ENCODE measurements around the gene SUSD6.

SUSD6 gene

DNA sequence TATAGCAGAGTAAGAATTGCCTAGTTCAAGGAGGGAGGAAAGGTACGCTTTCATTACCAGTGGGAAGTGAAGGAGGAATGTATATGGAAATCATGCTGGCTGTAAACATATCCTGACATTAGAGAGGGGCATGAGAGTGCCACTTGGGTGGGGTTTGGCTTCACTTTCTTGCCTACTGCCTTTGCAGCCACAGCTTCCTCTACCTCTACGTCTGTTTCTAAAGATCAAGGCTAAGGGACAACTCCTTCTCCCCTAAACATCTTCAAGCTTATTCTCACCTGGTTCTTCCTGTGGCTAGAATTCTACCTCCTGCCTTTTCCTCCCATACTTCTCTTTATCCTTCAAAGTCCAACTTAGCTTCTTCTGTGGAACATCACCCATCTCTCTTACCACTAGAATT lies 58.0 kb downstream of the SUSD6 start:
- in situ Hi-C loops (cut with MboI; ENCODE audit: low sequenced_read_pairs): no loop called here

DNA sequence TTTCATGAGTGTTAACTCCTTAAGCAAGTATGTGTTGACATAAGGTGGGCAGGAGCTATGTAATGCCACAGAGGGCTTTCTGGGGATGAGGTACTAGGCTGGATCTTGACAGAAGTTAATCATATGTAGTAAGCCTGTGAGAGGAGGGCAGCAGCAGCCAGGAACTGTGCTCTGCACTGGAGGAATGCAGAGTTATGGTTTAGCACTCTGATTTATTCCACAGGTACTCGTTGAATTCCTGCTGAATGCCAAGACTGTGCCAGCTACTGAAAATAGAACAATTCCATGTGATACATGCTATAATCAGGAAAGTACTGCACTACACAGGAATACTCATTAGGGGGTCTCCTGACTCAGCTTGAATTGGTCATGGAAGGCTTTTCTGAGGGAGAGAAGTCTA lies 58.7 kb downstream of the SUSD6 start:
- in situ Hi-C loops (cut with MboI; ENCODE audit: low sequenced_read_pairs): no loop called here

DNA sequence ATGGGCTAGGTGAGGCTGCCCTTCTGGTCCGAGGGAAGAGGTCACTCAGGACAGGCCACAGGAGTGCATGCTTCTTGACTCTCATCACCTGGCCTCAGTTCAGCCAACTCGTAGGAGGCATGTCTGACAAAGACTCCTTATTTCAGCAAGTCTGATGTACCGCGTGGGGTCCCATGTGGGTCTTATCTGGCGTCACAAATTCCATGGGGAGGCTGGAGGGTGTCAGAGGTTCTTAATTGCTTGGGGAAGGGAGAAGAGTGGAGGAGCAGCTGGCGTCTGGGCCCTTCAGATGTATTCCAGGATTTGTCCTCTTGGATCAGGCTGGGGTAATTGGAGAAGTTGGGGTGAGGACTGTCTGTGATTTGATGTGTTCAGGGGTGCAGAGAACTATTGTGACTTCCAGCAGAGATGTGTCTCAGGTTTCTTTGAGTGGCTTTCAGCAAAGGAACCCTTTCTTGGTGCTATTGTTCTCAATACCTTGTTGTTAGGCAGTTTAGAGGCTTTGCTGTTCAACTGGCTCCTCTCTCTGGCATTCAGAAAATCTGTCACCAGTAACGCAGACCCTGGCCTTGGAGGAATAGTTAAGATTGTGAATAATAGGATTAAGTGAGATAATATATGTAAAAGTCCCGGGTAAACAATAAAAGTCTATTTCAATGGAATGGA lies 60.1 kb downstream of the SUSD6 start:
- in situ Hi-C loops (cut with MboI; ENCODE audit: low sequenced_read_pairs): no loop called here

DNA sequence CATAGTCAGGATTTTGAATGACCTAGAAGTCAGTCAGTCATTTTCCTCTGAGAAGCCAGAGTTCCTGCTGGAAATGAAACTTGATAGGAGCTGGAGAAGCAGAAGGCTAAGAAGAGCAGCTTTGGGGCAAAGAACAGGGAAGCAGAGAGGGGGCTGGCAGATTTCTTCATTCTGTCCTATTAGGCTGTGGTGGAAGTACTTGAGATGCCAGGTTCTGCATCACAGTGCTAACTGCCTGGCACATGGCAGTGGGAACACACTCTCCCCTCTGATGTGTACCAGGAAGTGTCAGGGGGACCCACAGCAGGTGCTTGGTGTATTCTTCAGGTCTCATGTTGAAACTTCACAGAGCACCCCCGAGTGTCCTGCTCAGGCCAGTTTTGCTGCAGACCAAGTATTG lies 61.0 kb downstream of the SUSD6 start:
- in situ Hi-C loops (cut with MboI; ENCODE audit: low sequenced_read_pairs): no loop called here

DNA sequence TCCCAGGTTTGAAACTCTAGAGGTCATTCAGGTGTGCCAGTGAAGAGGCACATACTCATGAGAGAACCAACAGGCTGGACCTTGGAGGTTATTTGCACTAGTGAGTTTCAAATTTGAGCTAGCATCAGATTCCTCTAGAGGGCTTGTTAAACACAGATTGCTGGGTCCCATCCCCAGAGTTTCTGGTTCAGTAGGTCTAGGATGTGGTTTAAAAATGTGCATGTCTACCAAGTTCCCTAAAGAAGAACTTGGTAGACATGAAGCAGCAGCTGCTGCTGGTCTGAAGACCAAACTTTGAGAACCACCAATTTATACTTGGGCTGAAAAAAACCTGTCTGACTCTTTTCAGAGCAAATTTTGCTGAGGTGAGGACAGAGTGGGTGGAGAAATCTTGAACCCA lies 61.7 kb downstream of the SUSD6 start:
- in situ Hi-C loops (cut with MboI; ENCODE audit: low sequenced_read_pairs): no loop called here

DNA sequence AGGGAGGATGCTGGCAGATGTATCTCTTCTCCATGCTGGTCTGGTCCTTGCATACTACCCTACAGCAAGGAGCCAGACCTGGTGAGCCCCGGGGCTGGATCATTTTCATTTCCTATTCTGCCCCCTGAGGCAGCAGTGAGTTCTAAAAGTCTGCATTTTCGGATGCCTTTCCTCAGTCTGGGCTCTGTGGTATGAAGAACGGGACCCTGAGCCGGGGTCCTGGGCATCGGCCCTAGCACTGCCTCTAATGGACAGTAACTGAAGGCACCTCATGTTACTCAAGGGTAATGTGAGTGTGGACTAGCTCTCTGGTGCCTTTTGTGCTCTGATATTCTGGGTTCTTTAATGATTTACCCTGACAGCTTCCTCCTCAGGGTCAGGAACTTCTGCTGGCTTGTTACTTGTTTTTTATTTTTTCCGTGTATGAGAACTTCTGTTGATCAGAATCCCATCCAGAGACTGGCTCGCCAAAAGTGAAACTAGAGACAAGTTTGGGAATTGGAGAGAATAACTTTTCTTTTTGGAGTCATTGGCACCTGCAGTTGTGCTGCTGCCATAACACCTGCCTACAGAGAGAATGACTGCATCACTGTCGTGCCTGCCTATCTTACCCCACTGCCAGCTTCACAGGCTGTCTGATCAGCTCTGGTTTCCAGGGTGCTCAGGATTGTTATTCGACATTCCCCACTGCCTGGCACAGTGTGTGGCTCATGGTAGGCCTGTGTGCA lies 62.3 kb downstream of the SUSD6 start:
- in situ Hi-C loops (cut with MboI; ENCODE audit: low sequenced_read_pairs): no loop called here

DNA sequence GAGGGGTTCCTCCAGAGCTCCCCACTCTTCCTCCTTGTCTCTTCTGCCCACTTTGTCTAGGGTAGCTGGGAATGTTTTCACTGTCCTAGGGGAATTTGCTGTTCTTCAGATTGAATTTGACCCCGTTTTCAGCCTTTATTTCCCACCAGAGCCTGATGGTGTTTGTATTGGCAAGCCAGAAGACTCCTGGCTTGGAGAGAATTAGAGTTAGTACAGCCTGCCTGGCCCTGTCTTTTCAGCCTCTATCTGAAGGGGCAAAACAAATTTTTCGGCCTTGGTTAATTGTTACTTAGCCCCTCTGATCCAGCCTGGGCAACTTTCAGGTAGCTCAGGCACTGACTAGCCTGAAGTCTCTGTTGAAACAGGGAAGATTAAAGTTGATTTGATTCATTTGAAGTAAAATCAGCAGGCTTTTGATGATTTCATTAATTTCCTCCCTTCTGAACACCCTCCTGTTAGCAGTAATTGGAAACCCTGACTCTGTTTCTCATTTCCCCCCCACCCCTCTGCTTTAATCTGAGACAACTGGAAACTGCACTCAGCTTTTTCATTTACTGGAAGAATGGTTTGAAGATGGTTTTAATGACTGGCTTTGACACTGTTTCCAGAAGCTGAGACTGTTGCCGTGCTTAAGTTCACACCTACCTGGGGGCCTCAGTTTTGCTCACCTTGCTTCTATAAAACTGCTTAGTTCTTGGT lies 63.3 kb downstream of the SUSD6 start:
- in situ Hi-C loops (cut with MboI; ENCODE audit: low sequenced_read_pairs): no loop called here

DNA sequence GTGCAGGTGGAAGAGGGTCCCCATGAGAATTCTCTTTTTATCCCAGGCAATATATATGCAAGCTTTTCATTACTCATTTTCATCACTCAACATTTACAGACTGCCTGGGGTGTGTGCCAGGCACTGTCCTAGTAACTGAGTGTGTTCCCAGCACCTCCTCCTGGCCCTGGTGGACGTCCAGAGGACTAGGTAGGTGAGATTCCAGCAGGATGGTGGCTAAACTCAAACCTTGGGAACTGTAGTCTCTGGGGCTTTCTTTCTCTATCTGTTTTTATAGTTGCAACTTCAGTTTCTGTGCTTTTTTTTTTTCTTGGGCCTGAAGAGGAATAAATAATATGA lies 63.8 kb downstream of the SUSD6 start:
- in situ Hi-C loops (cut with MboI; ENCODE audit: low sequenced_read_pairs): no loop called here

DNA sequence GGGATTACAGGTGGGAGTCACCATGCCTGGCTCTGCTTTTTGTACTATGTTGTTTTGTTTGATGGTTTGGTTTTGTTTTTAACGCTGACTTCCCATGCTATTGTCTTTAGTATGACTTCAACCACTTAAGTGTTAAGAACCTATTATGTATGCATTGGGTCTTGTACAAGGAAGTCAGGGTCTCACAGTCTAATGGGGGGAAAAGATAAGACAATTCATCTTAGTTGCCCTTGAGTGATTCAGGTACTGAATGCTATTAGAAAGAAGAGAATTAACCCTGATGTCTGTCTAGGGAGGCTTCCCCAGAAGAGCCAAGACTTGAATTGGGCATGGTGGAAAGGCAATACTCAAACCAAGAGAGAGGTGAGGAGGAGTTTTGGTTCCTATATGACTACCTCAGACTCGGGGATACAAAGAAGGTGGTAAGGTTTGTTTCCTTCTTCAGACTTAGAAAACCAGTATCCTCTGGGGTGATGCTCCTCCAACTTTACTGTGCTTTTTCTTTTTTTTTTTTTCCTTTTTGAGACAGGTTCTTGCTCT lies 64.6 kb downstream of the SUSD6 start:
- in situ Hi-C loops (cut with MboI; ENCODE audit: low sequenced_read_pairs): no loop called here

DNA sequence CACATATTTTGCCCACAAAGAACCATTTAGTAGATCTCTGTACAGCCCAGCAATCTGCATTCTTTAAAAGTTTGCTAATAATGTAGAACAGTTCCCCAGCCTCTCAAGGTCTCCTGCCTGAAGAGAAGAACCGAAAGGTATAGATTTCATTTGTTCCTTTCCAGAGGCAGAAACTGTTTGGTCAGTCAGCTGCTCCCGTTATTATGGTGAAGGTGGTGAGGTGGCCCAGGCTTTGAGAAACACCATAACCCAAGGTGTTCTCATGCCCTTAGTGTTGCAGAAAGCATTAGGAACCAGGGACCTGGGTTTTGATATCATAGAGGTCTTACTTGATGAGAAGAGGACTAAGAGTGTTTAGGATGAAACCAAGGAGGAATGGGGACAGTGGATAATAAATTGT lies 65.3 kb downstream of the SUSD6 start:
- in situ Hi-C loops (cut with MboI; ENCODE audit: low sequenced_read_pairs): no loop called here

DNA sequence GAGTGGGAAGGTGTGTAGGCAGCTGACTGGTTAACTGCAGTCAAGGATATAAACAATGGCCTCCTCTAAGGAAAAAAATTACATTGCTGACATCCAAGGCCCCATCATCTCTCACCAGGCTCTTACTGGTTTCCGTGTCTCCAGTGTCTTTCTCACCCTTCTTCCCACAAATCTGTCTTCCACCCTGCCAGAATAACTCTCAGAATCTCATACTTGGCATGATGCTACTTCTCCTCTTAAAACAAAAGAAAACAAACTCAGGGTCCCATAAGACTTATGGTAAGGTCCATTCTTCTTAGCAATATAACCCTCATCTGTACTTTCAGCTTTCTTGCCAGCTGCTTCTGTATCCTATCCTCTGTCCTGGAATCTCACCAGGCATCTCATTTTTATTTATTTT lies 68.9 kb downstream of the SUSD6 start:
- in situ Hi-C loops (cut with MboI; ENCODE audit: low sequenced_read_pairs): no loop called here

DNA sequence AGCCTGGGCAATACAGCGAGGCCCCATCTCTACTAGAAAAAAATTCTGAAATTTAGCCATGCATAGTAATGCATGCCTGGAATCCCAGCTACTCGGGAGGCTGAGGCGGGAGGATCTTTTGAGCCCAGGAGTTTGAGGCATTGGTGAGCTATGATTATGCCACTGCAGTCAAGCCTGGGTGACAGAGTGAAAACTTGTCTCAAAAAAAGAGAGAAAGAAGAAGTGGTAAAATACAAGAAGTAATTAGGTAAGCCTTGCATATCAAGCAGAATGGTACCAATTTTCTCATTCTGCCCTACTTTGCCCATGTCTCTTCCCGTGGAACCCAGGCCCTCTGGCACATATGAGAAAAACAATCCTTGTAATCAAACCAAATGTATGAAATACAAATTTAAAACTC lies 70.7 kb downstream of the SUSD6 start:
- in situ Hi-C loops (cut with MboI; ENCODE audit: low sequenced_read_pairs): no loop called here

DNA sequence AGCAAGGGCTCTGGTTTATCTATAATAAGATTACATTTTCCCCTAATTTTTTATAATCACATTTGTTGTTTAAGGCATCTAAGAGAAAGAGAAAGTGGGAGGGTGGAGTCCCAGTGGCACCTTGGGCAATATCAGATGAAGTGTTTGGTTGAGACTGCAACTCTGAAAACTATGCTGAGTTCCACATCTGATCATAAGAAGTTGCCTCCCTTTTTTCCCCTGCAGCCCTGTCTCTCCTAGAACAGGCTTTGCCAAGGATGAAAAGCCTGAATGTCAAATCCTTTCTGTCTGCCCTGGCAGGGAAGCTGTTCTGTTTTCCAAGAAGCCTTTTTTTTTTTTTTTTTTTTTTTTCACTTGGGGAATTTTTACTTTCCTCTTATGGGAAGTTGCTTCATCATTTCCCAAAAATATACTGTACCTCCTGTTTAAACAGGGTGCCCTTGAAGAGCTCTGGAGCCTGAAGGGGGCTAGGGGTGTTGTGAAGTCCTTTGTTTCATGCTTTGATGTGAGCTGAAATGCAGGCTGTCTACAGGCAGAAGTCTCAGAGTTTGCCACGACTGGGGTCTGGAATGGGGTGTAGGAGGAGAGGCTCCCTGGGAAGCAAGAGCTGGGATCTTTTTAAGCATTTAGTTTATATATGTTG lies 71.3 kb downstream of the SUSD6 start:
- in situ Hi-C loops (cut with MboI; ENCODE audit: low sequenced_read_pairs): no loop called here

DNA sequence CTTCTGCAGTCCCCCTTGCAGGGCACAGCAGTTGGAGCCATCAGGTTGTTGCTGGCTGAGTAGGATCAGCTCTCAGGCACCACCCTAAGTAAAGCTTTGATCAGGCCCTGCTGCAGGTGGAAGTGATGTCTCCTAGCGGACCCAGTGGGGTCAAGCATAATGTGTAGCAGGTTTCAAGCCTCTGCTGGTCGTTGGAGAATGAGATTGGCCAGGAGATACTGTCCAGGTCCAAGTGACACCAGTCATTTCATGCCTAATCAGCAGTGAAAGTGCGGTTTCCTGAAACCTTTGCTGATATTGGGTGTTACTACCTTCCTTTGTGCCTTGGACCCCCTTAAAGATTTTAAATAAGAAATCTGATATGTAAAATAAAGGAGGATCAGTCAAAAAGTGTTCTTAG lies 72.6 kb downstream of the SUSD6 start:
- in situ Hi-C loops (cut with MboI; ENCODE audit: low sequenced_read_pairs): no loop called here

DNA sequence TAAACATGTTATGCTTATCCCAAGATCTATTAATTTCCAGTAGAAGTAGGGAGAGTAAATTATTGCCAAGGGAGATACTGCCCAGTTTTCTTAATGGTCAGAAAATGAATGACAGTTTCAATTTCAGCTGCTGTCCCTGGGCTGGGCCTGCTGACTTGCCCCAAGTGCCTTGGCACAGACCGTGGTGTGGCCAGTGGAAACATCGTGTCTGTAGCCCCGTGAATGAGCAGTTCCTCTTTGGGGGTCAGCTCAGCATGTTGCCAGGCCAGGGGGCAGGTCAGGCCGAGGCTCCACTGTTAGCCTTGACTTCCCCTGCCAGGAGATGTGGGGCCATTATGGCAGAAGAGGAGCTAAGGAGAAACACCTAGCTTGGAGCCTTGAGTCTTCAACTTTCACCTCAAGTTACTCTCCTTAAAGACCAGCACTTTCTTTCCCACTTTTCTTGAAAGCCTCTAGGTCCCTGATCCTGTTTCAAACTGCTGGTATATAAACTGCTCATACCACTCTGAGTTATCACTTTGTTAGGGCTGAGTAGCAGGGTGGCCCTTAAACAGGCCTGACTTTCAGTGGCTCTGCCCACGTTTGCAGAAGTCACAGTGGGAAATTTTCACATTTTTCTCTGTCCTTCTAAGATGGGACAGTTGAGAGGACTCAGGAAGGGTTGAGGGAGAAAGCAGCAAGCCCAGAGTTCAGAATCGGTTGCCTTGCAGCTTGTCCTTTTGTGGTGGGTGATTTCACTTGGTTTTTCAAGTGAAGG lies 73.2 kb downstream of the SUSD6 start:
- in situ Hi-C loops (cut with MboI; ENCODE audit: low sequenced_read_pairs): no loop called here

DNA sequence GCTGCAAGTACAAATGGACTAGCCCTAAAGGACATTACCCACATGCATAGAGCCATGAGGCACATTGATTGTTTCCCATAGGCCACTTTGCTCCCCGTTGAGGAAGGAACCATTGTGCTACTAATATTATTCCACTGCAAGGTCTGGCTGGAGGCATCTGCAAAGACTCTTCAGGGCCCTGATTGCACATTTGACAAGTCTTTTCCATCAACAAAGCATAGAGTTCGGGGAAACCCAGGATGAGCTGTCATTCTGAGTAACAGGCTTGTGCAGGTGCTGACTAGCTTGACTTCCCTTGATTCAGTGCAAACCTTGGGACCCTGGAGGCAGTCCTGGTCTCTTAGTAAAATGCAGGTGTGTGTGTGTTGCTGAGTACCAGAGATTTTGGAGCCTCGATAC lies 73.8 kb downstream of the SUSD6 start:
- in situ Hi-C loops (cut with MboI; ENCODE audit: low sequenced_read_pairs): no loop called here

DNA sequence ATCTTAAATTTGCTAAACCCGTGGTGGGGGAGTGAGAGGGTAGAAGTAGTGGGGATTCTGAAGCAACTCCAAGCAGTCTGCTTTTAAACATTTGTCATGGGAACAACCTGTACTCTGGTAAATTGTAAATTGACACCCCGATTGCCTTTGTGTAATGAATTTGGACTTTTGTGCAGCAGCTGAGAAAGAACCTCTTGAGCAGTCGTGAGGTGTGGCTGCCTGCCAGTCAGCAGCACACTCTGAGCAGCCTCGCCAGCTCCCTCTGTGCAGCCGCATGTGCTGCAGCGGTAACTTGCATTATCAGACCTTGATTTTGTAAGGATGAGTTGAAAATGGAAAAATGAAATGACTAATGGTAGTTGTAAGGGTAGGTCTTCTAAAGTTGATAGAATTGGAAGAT lies 74.3 kb downstream of the SUSD6 start:
- in situ Hi-C loops (cut with MboI; ENCODE audit: low sequenced_read_pairs): no loop called here

DNA sequence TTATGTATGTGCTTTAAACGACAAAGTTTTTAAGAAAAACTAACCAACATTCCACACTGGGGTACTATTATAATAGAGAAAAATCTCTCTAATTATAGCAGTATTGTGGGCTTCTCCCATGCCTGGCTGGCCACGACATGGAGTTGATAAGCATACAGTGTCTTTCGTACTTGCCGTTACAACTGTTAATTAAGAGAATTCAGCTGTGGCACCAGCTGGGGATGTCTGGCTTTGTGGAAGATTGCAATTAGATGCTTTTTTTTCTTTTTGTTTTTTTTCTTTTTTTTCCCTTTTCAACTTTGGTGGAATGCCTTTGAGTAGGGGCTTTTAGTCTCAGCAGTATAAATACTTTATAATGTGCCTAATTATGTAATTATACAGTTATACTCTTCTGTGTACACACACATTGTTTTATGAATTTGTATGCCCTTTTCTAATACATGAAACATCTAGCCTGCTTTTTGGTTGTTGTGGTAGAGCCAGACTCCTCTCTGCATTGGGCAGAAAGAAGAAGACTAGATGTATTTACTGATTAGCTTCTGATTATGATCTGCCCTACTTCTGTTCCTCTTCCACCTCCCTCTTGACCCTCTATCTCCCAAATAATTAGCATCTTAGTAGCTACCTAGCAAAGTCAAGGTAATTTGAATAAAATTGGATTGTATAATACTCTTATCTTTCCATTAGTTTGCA lies 76.4 kb downstream of the SUSD6 start:
- in situ Hi-C loops (cut with MboI; ENCODE audit: low sequenced_read_pairs): no loop called here

DNA sequence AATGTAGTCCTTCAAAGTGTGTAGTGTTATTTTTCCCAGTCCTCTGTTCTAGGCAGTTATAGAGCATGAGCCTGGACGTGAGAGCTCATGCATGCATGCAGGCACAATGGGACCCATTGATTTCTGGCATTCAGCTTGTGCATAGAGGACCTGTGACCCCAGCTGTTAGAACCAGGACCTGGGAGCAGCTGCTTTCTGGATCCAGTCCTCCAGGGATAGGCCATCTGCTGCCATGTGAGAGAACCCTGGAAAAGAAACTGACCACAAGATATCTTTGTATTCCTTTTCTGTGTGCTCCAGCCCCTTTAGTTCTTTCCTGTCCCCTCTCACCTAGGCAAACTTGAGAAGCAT lies 76.9 kb downstream of the SUSD6 start:
- in situ Hi-C loops (cut with MboI; ENCODE audit: low sequenced_read_pairs): no loop called here

DNA sequence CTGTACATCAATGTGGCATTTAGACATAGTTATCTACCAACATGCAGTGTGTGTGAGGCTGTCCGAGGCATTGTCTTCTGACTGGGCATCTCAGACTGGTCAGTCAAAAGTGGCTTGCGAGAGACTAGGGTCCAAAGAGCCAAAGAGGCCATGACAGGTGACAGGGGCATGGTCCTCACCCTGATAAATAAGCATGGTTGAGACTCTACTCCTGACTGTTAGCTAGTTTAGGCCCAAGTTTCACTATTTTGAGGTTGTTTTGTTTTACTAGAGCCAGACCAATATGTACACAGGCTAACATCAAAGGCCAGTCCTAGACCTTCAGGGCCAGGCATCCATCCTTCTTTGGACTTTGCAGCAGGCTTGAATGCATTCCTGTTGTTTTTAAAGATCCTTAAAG lies 78.6 kb downstream of the SUSD6 start:
- in situ Hi-C loops (cut with MboI; ENCODE audit: low sequenced_read_pairs): no loop called here
